D721Med (cell line): ENCODE results near the gene CTNNA3.

Experiments
- DNase-seq: peaks from one replicate; pipeline ENCODE4 v3.0.0; 2011; ENCODE audit warnings: low spot score; ENCODE audit not compliant: insufficient read length
- FAIRE-seq: peaks from 2 replicates; lab custom pipeline; 2011; peaks lifted over from hg19 to GRCh38; lab: Jason Lieb, UNC
- CTCF ChIP-seq: IDR thresholded peaks from 2 replicates; pipeline ENCODE4 v1.5.1; 2012; ENCODE audit warnings: mild to moderate bottlenecking, control low read depth; ENCODE audit not compliant: insufficient read depth; ENCODE audit errors: missing control alignments

CTNNA3 gene

GRCh38 chr10:65911151-65911835, 1784.7 kb downstream of the CTNNA3 start:
- no peak for DNase-seq
- no peak for FAIRE-seq
- TF ChIP-seq CTCF = no peak

GRCh38 chr10:65910209-65910608, 1785.8 kb downstream of the CTNNA3 start:
- no peak for FAIRE-seq
- DNase-seq = no peak
- TF ChIP-seq CTCF = no peak

GRCh38 chr10:65907199-65907712, 1788.7 kb downstream of the CTNNA3 start:
- FAIRE-seq (no peak), DNase-seq (no peak)
- no peak for TF ChIP-seq CTCF

- no peak for TF ChIP-seq CTCF
- FAIRE-seq = no peak
Measured at GRCh38 chr10:65903620-65904019, 1792.4 kb downstream of the CTNNA3 start.

GRCh38 chr10:65900271-65900670, 1795.7 kb downstream of the CTNNA3 start:
- FAIRE-seq = no peak
- TF ChIP-seq CTCF = no peak
- no peak for DNase-seq

More at GRCh38 chr10:65903620-65904019, 1792.4 kb downstream of the CTNNA3 start:
- no peak for DNase-seq

- FAIRE-seq = no peak
- no peak for TF ChIP-seq CTCF
- DNase-seq = no peak
Measured at GRCh38 chr10:65898055-65898454, 1797.9 kb downstream of the CTNNA3 start.

GRCh38 chr10:65894961-65895360, 1801.0 kb downstream of the CTNNA3 start:
- TF ChIP-seq CTCF = no peak
- no peak for DNase-seq
- no peak for FAIRE-seq
